Sigmoid colon (tissue), 4 donors: Measurements from ENCODE around the gene BCORL1.

Experiments
- CTCF ChIP-seq, 4 experiments: fragments of 450-650 bp in 3 of 4; fragments of 200-600 bp in 1 of 4; IDR thresholded peaks; one replicate each; pipeline ENCODE4 v1.5.1; 2016 to 2019; ENCODE audit warnings: antibody characterized with exemption in 4 of 4, mild to moderate bottlenecking in 3 of 4, moderate library complexity in 2 of 4
- EP300 ChIP-seq, 4 donors: sonication (generic); formaldehyde crosslinking; IDR thresholded peaks; one replicate each; pipeline ENCODE4 v1.6.1; 2017; ENCODE audit warnings: antibody characterized with exemption in 4 of 4
- POLR2A ChIP-seq, 2 donors: fragments of 450-650 bp; IDR thresholded peaks; one replicate each; pipeline ENCODE4 v1.6.1; 2016; ENCODE audit warnings: antibody characterized with exemption in 2 of 2, mild to moderate bottlenecking in 2 of 2, moderate library complexity in 2 of 2
- POLR2AphosphoS5 ChIP-seq, 4 donors: sonication (generic); formaldehyde crosslinking; IDR thresholded peaks; one replicate each; pipeline ENCODE4 v1.6.1; 2017; ENCODE audit warnings: antibody characterized with exemption in 4 of 4

- no peak for TF ChIP-seq POLR2A (IDR thresholded peaks at IDR 0.05)
- no peak for TF ChIP-seq CTCF (IDR thresholded peaks at IDR 0.05)
- no peak for TF ChIP-seq EP300 (IDR thresholded peaks at IDR 0.05)
- TF ChIP-seq POLR2AphosphoS5 (IDR thresholded peaks at IDR 0.05) = no peak
Observed at GRCh38 chrX:130086447-130087206, 104.2 kb downstream of the BCORL1 start.
